OCI-LY3 (cell line): ENCODE data around the gene PCDHB1.

Source experiments
- H2AFZ ChIP-seq: fragments of 200-600, 300-600 bp; shearing (Covaris generic); 2 replicates; pipeline ENCODE4 v1.6.0; 2014; ENCODE audit warnings: antibody characterized with exemption, low read depth, low read length
- H3K27ac ChIP-seq: fragments of 200-600, 300-600 bp; sonication (generic); 2 replicates; pipeline ENCODE4 v1.5.1; 2014; ENCODE audit warnings: mild to moderate bottlenecking, low read length, moderate library complexity, mixed read lengths
- H3K27me3 ChIP-seq: fragments of 200-600, 300-600 bp; sonication (generic); 2 replicates; pipeline ENCODE4 v1.6.1; 2014; ENCODE audit warnings: low read depth, low read length, mixed read lengths
- H3K36me3 ChIP-seq: fragments of 200-600, 300-600 bp; sonication (generic); replicated peaks from 2 replicates; pipeline ENCODE3; 2014; ENCODE audit warnings: low read depth, low read length, mixed read lengths
- H3K4me1 ChIP-seq: fragments of 300-600, 200-600 bp; sonication (generic); 2 replicates; pipeline ENCODE4 v1.6.1; 2014; ENCODE audit warnings: low read length, mixed read lengths
- H3K4me2 ChIP-seq: fragments of 200-600, 300-600 bp; sonication (generic); 2 replicates; pipeline ENCODE4 v1.6.1; 2014; ENCODE audit warnings: low read length, mixed read lengths
- H3K4me3 ChIP-seq: fragments of 300-600, 200-600 bp; sonication (generic); 2 replicates; pipeline ENCODE4 v1.5.1; 2014; ENCODE audit warnings: antibody characterized with exemption, mild to moderate bottlenecking, low read length, moderate library complexity
- H3K79me2 ChIP-seq: fragments of 300-600, 200-600 bp; shearing (Covaris generic); 2 replicates; pipeline ENCODE4 v1.6.1; 2014; ENCODE audit warnings: mild to moderate bottlenecking, low read length, mixed read lengths
- H3K9ac ChIP-seq: fragments of 300-600, 200-600 bp; shearing (Covaris generic); 2 replicates; pipeline ENCODE4 v1.6.0; 2014; ENCODE audit warnings: mild to moderate bottlenecking, low read length, moderate library complexity
- H3K9me3 ChIP-seq: fragments of 200-600, 300-600 bp; shearing (Covaris generic); 2 replicates; pipeline ENCODE4 v1.6.1; 2014; ENCODE audit warnings: low read length, mixed read lengths; ENCODE audit not compliant: insufficient read depth
- H4K20me1 ChIP-seq: fragments of 200-600, 300-600 bp; sonication (generic); 2 replicates; pipeline ENCODE4 v1.6.1; 2016; ENCODE audit warnings: low read length, mixed read lengths; ENCODE audit not compliant: insufficient read depth
- EZH2phosphoT487 ChIP-seq: fragments of 200-600 bp; shearing (Covaris generic); IDR thresholded peaks from 2 replicates; pipeline ENCODE4 v1.6.1; 2018; ENCODE audit warnings: antibody characterized with exemption, mixed run types, low read depth
- TF ChIP-seq, protein P1 (sequence below): fragments of 200-600, 300-600 bp; sonication (generic); IDR thresholded peaks from 2 replicates; pipeline ENCODE4 v1.5.1; 2014; ENCODE audit warnings: antibody characterized with exemption, low read length, low read depth

The PCDHB1 gene

DNA sequence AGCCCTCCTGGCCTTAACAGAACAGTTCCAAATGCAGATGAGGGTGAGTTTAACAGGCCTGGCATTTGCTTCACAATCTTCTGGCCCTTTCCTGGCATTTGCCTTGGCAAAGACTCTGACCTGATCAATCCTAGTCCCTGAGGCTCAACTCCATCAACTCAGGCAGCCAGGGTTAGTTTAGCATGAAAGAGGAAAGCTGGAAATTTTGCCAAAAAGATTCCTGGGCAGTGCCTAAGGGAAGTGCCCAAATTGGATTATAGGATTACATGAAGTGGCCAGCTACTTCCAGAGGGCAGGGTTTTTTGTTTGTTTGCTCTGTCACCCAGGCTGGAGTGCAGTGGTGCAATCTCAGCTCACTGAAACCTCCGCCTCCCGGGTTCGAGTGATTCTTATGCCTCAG lies 48.1 kb upstream of the PCDHB1 start:
- no peaks in the 10 kb centered on the region for H3K79me2 ChIP-seq
- no peak overlapping the region for H3K27ac ChIP-seq
- no peak overlapping the region for H2AFZ ChIP-seq
- H3K36me3 ChIP-seq, result no peaks in the 10 kb centered on the region
- H3K9me3 ChIP-seq, result no peaks in the 10 kb centered on the region
- no peaks in the 10 kb centered on the region for H4K20me1 ChIP-seq
- H3K4me3 ChIP-seq, result no peak overlapping the region
- no peak overlapping the region for H3K9ac ChIP-seq
- H3K4me2 ChIP-seq, result no peak overlapping the region
- no peaks in the 10 kb centered on the region for H3K4me1 ChIP-seq
- no peaks in the 10 kb centered on the region for H3K27me3 ChIP-seq
- TF ChIP-seq, protein P1, sequence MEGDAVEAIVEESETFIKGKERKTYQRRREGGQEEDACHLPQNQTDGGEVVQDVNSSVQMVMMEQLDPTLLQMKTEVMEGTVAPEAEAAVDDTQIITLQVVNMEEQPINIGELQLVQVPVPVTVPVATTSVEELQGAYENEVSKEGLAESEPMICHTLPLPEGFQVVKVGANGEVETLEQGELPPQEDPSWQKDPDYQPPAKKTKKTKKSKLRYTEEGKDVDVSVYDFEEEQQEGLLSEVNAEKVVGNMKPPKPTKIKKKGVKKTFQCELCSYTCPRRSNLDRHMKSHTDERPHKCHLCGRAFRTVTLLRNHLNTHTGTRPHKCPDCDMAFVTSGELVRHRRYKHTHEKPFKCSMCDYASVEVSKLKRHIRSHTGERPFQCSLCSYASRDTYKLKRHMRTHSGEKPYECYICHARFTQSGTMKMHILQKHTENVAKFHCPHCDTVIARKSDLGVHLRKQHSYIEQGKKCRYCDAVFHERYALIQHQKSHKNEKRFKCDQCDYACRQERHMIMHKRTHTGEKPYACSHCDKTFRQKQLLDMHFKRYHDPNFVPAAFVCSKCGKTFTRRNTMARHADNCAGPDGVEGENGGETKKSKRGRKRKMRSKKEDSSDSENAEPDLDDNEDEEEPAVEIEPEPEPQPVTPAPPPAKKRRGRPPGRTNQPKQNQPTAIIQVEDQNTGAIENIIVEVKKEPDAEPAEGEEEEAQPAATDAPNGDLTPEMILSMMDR, result no peak
- TF ChIP-seq EZH2phosphoT487, result no peak

DNA sequence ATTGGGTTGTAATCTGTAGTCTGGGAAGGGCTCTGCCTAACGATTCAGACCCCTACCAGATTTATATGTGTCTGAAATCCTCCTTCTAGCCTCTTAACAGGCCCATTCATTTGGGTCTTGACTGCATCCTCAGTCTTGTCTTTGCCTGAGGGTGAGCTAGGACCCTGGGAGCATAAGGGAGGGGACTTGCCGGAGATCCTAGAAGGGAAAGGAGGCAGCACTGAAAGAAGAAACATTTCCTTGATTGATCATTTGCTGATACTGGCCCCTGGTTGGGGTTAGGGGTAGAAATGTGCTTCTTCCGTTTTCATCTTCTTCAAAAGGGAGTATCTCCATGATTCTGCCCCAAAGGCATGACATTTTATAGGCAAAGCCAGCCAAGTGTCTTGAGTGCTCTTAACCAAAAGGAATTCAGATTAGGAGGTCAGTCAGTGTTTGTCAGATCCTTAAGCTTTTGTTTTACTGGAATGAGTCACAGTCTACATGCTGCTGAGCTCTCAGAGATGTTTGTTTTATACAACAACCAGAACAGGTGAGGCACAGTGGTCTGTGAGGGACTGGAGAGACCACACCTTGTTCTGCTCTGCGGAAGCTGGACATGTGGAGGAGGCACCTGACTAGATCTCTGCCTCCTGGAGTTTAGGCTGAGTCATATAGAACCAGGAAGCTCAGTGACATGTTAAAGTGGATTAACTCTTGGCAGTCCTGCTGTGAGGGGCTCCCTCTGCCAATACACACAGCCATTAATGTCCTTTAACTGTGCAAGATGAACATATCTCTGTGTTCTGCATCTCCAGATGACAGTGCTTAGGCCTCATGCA lies 47.2 kb upstream of the PCDHB1 start:
- no peaks in the 10 kb centered on the region for H3K27me3 ChIP-seq
- no peaks in the 10 kb centered on the region for H4K20me1 ChIP-seq
- TF ChIP-seq, protein P1, result no peak
- TF ChIP-seq EZH2phosphoT487, result no peak
- no peaks in the 10 kb centered on the region for H3K79me2 ChIP-seq
- no peaks in the 10 kb centered on the region for H3K9me3 ChIP-seq
- H3K27ac ChIP-seq, result no peak overlapping the region
- no peaks in the 10 kb centered on the region for H3K4me1 ChIP-seq
- H3K4me3 ChIP-seq, result no peak overlapping the region
- no peaks in the 10 kb centered on the region for H3K36me3 ChIP-seq
- H2AFZ ChIP-seq, result no peak overlapping the region
- H3K4me2 ChIP-seq, result no peak overlapping the region
- H3K9ac ChIP-seq, result no peak overlapping the region

DNA sequence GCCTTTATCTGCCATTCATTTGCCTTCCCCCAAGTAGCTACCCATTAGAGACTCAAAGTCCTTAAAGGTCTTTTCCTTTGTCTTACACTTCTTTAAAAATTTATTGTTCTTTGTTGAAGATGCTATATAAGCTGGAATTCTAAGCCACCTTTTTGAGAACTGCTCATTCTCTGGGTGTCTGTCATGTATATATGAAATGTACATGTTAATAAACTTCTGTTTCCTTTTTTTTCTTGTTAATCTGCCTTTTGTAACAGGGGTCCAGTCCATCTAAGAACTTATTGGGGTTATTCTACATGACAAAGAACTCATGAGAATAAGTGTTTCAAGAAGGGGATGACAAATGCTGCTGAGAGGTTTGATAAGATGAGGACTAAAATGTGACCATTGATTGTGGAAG lies 43.4 kb upstream of the PCDHB1 start:
- H3K4me2 ChIP-seq, result no peak overlapping the region
- H3K9ac ChIP-seq, result no peak overlapping the region
- no peaks in the 10 kb centered on the region for H4K20me1 ChIP-seq
- H3K36me3 ChIP-seq, result no peaks in the 10 kb centered on the region
- H3K27me3 ChIP-seq, result no peaks in the 10 kb centered on the region
- H3K27ac ChIP-seq, result no peak overlapping the region
- no peak overlapping the region for H3K4me3 ChIP-seq
- H2AFZ ChIP-seq, result no peak overlapping the region
- no peaks in the 10 kb centered on the region for H3K4me1 ChIP-seq
- H3K9me3 ChIP-seq, result no peaks in the 10 kb centered on the region
- H3K79me2 ChIP-seq, result no peaks in the 10 kb centered on the region
- TF ChIP-seq, protein P1, result no peak
- no peak for TF ChIP-seq EZH2phosphoT487

DNA sequence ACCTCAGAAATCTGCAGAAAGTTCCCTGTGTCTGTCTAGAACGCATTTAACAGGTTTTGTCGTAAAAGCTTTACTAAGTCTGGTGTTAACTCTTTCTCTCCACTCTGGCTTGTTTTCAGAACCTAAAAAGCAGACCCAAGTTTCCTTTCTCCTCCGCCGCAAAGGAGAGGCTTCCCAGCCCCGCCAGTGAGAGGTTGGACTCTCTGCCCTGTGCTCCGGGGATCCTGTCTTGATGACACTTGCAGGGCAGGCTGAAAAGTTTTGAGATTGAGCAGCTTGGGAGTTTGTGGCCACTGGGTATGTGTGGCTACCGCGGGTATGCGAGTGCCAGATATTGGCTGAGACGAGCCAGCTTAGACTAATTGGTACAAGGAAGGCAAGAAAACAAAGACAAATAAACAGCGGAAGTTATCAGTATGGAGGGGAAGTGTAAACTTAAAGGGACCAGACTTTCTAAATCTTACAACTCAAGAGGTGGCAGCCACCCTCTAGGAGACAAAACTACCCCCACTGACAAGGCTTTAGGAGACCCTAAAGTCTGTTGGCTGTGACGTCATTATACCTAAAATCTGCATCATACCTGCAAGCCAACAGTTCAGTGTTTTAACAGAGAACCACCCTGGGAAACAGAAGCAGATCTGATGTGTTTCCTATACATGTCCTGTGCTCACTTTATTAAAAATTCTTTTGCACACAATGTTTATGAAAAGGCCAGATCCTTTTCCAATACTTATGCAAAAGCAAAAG lies 41.0 kb upstream of the PCDHB1 start:
- Histone ChIP-seq H4K20me1 (no peaks in the 10 kb centered on the region), H3K27ac (no peak overlapping the region), H3K79me2 (no peaks in the 10 kb centered on the region), H3K36me3 (no peaks in the 10 kb centered on the region), H3K4me1 (no peaks in the 10 kb centered on the region), H3K9ac (no peak overlapping the region), H2AFZ (no peak overlapping the region), H3K4me2 (no peak overlapping the region), H3K4me3 (no peak overlapping the region), H3K9me3 (no peaks in the 10 kb centered on the region), H3K27me3 (no peaks in the 10 kb centered on the region)
- TF ChIP-seq EZH2phosphoT487, result no peak
- TF ChIP-seq, protein P1, result no peak
